Endothelial cell of umbilical vein (primary cell): ENCODE data around the gene ZNF814. TPM values are rescaled to one million over a fixed set of nuclear protein-coding genes. Genes with fewer than 3 reads are reported as not detected.

Experiments used
- BruUV-seq: library from RNA; stranded (reverse); fragments of 400-500 nt; replicated peaks from 2 replicates; lab custom pipeline; 2021; lab: Mats Ljungman, UMichigan
- CTCF ChIA-PET: fragments of 300-600, 350-600 bp; sonication (Branson Sonifier 250); formaldehyde crosslinking; loops from one replicate; lab custom pipeline; 2021; ENCODE audit warnings: antibody characterized with exemption, inconsistent platforms; lab: Charles Lee
- POLR2A ChIA-PET: fragments of 300-600, 350-600 bp; sonication (Branson Sonifier 250); formaldehyde crosslinking; loops from one replicate; lab custom pipeline; 2021; ENCODE audit warnings: antibody characterized with exemption, inconsistent platforms; lab: Charles Lee
- DNase-seq: peaks from one replicate; pipeline ENCODE4 v3.0.0-alpha.2; 2011; ENCODE audit warnings: low read depth, low spot score
- FAIRE-seq: peaks from 2 replicates; lab custom pipeline; 2011; peaks lifted over from hg19 to GRCh38; lab: Jason Lieb, UNC
- H2AFZ ChIP-seq: 2 replicates; pipeline ENCODE4 v1.6.0; 2012; ENCODE audit warnings: low read depth, low read length, control low read depth, inconsistent platforms
- H3K27ac ChIP-seq: 2 replicates; pipeline ENCODE4 v1.5.1; 2011; ENCODE audit warnings: low read depth, mild to moderate bottlenecking, control low read depth, low read length, moderate library complexity; ENCODE audit not compliant: insufficient read depth
- H3K27me3 ChIP-seq, 2 experiments: 2 replicates each; pipeline versions ENCODE4 v1.6.0 to v1.6.1; 2011; ENCODE audit warnings: low read length in 2 of 2, mixed read lengths in 1 of 2; ENCODE audit not compliant: control insufficient read depth in 2 of 2, insufficient read depth in 2 of 2
- H3K36me3 ChIP-seq, 2 experiments: 2 replicates in 1 of 2; 3 replicates in 1 of 2; pipeline ENCODE4 v1.5.1; 2011; ENCODE audit warnings: low read length in 2 of 2, mild to moderate bottlenecking in 1 of 2, moderate library complexity in 1 of 2; ENCODE audit not compliant: control insufficient read depth in 2 of 2, insufficient read depth in 2 of 2; ENCODE audit errors: extremely low read depth in 1 of 2
- H3K4me1 ChIP-seq: 3 replicates; pipeline ENCODE4 v1.5.1; 2011; ENCODE audit warnings: mild to moderate bottlenecking, low read length; ENCODE audit not compliant: control insufficient read depth, insufficient read depth; ENCODE audit errors: extremely low read depth
- H3K4me2 ChIP-seq: 2 replicates; pipeline ENCODE4 v1.6.1; 2011; ENCODE audit warnings: low read length, control low read depth, mixed read lengths; ENCODE audit not compliant: insufficient read depth
- H3K4me3 ChIP-seq, 3 experiments: fragments of 200-600 bp in 1 of 3; sonication (generic), shearing (Covaris generic) in 1 of 3; replicated peaks in 1 of 3; 2 replicates each; pipeline ENCODE4 v1.5.1; 2011 to 2016; ENCODE audit warnings: control low read depth in 3 of 3, low read length in 3 of 3, mild to moderate bottlenecking in 2 of 3, inconsistent platforms in 1 of 3, low read depth in 1 of 3, moderate library complexity in 1 of 3; ENCODE audit not compliant: insufficient read depth in 1 of 3
- H3K79me2 ChIP-seq: 2 replicates; pipeline ENCODE4 v1.6.0; 2012; ENCODE audit warnings: low read length, inconsistent platforms; ENCODE audit not compliant: control insufficient read depth, insufficient read depth
- H3K9ac ChIP-seq: replicated peaks from 2 replicates; pipeline ENCODE3; 2011; ENCODE audit warnings: low read length, control low read depth; ENCODE audit not compliant: insufficient read depth; ENCODE audit errors: extremely low read depth
- H3K9me1 ChIP-seq: replicated peaks from 3 replicates; pipeline ENCODE4 v1.6.0; 2011; ENCODE audit warnings: mild to moderate bottlenecking, low read length; ENCODE audit not compliant: control insufficient read depth, insufficient read depth; ENCODE audit errors: extremely low read depth
- H3K9me3 ChIP-seq: replicated peaks from 2 replicates; pipeline ENCODE4 v1.5.1; 2012; ENCODE audit warnings: low read length, inconsistent platforms; ENCODE audit not compliant: control insufficient read depth, insufficient read depth
- H4K20me1 ChIP-seq: replicated peaks from 2 replicates; pipeline ENCODE3; 2011; ENCODE audit warnings: mild to moderate bottlenecking, low read length; ENCODE audit not compliant: control insufficient read depth, insufficient read depth; ENCODE audit errors: extremely low read depth
- CTCF ChIP-seq, 2 donors: IDR thresholded peaks; 1 replicate in 1 of 2; 2 replicates in 1 of 2; pipeline ENCODE4 v1.5.1; 2011; ENCODE audit warnings: low read length in 2 of 2, mild to moderate bottlenecking in 2 of 2, moderate library complexity in 2 of 2, control low read depth in 1 of 2, inconsistent platforms in 1 of 2, low read depth in 1 of 2; ENCODE audit not compliant: insufficient read depth in 1 of 2; ENCODE audit errors: extremely low read depth in 1 of 2
- EZH2 ChIP-seq: IDR thresholded peaks from 2 replicates; pipeline ENCODE4 v1.6.1; 2012; ENCODE audit warnings: borderline replicate concordance, low read depth, mild to moderate bottlenecking, moderate library complexity, low read length, inconsistent platforms; ENCODE audit not compliant: severe bottlenecking
- FOS ChIP-seq: IDR thresholded peaks from 2 replicates; pipeline ENCODE4 v1.6.1; 2011; ENCODE audit warnings: mild to moderate bottlenecking, low read length, moderate library complexity, borderline replicate concordance; ENCODE audit not compliant: insufficient read depth
- GATA2 ChIP-seq: IDR thresholded peaks from 2 replicates; pipeline ENCODE4 v1.7.0; 2011; ENCODE audit warnings: low read depth, mild to moderate bottlenecking, moderate library complexity, mixed read lengths, low read length; ENCODE audit not compliant: insufficient read length, insufficient read depth
- JUN ChIP-seq: IDR thresholded peaks from 2 replicates; pipeline ENCODE4 v1.6.1; 2011; ENCODE audit warnings: borderline replicate concordance, low read depth; ENCODE audit not compliant: insufficient read length, insufficient read depth
- MYC ChIP-seq: IDR thresholded peaks from one replicate; pipeline ENCODE4 v1.6.1; 2011; ENCODE audit warnings: mild to moderate bottlenecking, low read depth, low read length
- POLR2A ChIP-seq: IDR thresholded peaks from 2 replicates; pipeline ENCODE4 v1.6.1; 2012; ENCODE audit warnings: low read depth, mild to moderate bottlenecking, control low read depth, low read length
- POLR2AphosphoS5 ChIP-seq: IDR thresholded peaks from 2 replicates; pipeline ENCODE4 v1.6.1; 2012; ENCODE audit warnings: low read depth, mild to moderate bottlenecking, control low read depth, low read length, moderate library complexity; ENCODE audit not compliant: insufficient read depth
- dilution Hi-C: fragments of 300-500 bp; cut with MboI; formaldehyde crosslinking; loops from one replicate; pipeline ENCODE4 v1.15.0; 2019; ENCODE audit warnings: low sequenced_read_pairs; ENCODE audit not compliant: extremely low pct_ligation_motif_present
- intact Hi-C: fragments of 100-400 bp; cut with micrococcal nuclease; formaldehyde crosslinking; loops from one replicate; pipeline ENCODE4 v1.10.0; 2022
- polyA plus RNA-seq, 4 experiments: library from polyadenylated mRNA; depleted of rRNA in 3 of 4; stranded (reverse) in 3 of 4; unstranded in 1 of 4; fragments of >200 nt; gene quantifications; 2 replicates each; pipeline versions ENCODE4 v1.2.1 to v1.2.3, GENCODE V29; 2011 to 2012; ENCODE audit warnings: missing spikeins in 1 of 4
- total RNA-seq: library from RNA; stranded (reverse); gene quantifications from 2 replicates; pipeline ENCODE4 v1.2.3, GENCODE V29; 2021
- TF ChIP-seq, protein P1 (sequence below): IDR thresholded peaks from 2 replicates; pipeline ENCODE4 v1.6.1; 2011; ENCODE audit not compliant: insufficient read depth, insufficient read length

The ZNF814 gene
- total and polyA plus RNA-seq, 2 donors (not counting 3 experiments of a cell fraction or from before 2014, with no cell fraction given): 5.7 to 7.9 TPM

DNA sequence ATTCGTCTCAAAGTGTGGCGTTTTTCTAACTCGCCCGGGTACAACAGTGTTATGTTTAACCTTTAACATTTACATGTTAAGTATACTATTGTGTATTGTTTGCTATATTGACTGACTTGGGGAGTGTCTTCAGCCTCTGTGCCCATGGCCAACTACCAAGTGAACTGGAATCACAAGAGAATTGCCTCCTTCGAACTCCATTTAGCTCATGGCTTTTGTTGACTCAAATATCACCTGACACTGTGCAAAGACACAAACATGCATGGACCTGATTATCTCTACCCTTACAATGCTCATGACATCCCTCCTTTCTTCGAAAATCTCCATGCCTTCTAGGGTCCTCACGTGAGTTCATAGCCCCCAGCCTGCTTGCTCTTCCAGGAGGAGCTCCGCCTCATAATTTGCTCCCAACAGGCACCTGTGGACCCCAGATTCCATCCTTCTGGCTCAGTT lies 704 bp downstream of the ZNF814 start:
- dilution Hi-C loops: no loop called here
- Histone ChIP-seq H3K9ac (peak overlapping the region; percentile 8), H2AFZ (peak overlapping the region; percentile 70), H3K27ac (no peak overlapping the region), H3K4me1 (peaks cover 6% of the 10 kb centered on the region), H3K4me3 (peak overlapping the region in 2 of 3 experiments; percentile 52 to 62), H3K9me3 (no peaks in the 10 kb centered on the region), H3K27me3 (no peaks in the 10 kb centered on the region), H4K20me1 (no peaks in the 10 kb centered on the region), H3K9me1 (no peaks in the 10 kb centered on the region), H3K79me2 (no peaks in the 10 kb centered on the region), H3K4me2 (peak overlapping the region; percentile 85), H3K36me3 (no peaks in the 10 kb centered on the region)
- POLR2A ChIA-PET: no interaction called here
- no peak for TF ChIP-seq EZH2
- FAIRE-seq: no peak
- intact Hi-C loops: no loop called here
- CTCF ChIA-PET: no interaction called here
- DNase-seq: no peak
- BruUV-seq: no TSS peak

GRCh38 chr19:57887195-57887941 lies 1.5 kb downstream of the ZNF814 start:
- dilution Hi-C loops: no loop called here
- H2AFZ ChIP-seq: no peak overlapping the region
- H3K79me2 ChIP-seq: no peaks in the 10 kb centered on the region
- TF ChIP-seq, protein P1, sequence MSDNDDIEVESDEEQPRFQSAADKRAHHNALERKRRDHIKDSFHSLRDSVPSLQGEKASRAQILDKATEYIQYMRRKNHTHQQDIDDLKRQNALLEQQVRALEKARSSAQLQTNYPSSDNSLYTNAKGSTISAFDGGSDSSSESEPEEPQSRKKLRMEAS: no peak
- TF ChIP-seq CTCF (IDR thresholded peaks at IDR 0.05; ENCODE audit: extremely low read depth in 1 of 2, insufficient read depth in 1 of 2, low read depth in 1 of 2, low read length in 2 of 2): no peak
- TF ChIP-seq JUN: no peak
- TF ChIP-seq MYC: no peak
- TF ChIP-seq POLR2A: no peak
- TF ChIP-seq FOS: no peak
- no peak for TF ChIP-seq POLR2AphosphoS5
- no peak for TF ChIP-seq GATA2
- no TSS peak for BruUV-seq
- DNase-seq: no peak
- H3K4me1 ChIP-seq: peaks cover 6% of the 10 kb centered on the region
- no peak overlapping the region for H3K4me3 ChIP-seq
- no peak overlapping the region for H3K27ac ChIP-seq
- H4K20me1 ChIP-seq: no peaks in the 10 kb centered on the region
- CTCF ChIA-PET: no interaction called here
- no peaks in the 10 kb centered on the region for H3K27me3 ChIP-seq
- no peaks in the 10 kb centered on the region for H3K36me3 ChIP-seq
- no peak overlapping the region for H3K4me2 ChIP-seq
- H3K9me3 ChIP-seq: no peaks in the 10 kb centered on the region
- no peaks in the 10 kb centered on the region for H3K9me1 ChIP-seq
- no peak for FAIRE-seq
- POLR2A ChIA-PET: no interaction called here
- H3K9ac ChIP-seq: no peak overlapping the region
- intact Hi-C loops: no loop called here
